Type B pancreatic cell (in vitro differentiated cells): Measurements from ENCODE around the gene TXNIP. TPM values are rescaled to one million over a fixed set of nuclear protein-coding genes. Genes with fewer than 3 reads are reported as not detected.

Experiments
- total RNA-seq: library from RNA; stranded (reverse); gene quantifications from 2 replicates; pipeline ENCODE4 v1.2.1, GENCODE V29; 2021; ENCODE audit warnings: low replicate concordance

TXNIP gene
- total RNA-seq, 1 donor from 2014 or later: 96.7 TPM

Other genes with a start within 250 kb of the TXNIP start
- 9.2 and 10.6 TPM in 2 replicates for gene RNF115, start 172.5 kb downstream of the TXNIP start, total RNA-seq
- 27.6 and 28.3 TPM in 2 replicates for gene POLR3C, start 172.4 kb downstream of the TXNIP start, total RNA-seq
- 2.1 and 4.0 TPM in 2 replicates for gene NUDT17, start 150.9 kb downstream of the TXNIP start, total RNA-seq
- 18.4 and 40.0 TPM in 2 replicates for gene PIAS3, start 137.5 kb downstream of the TXNIP start, total RNA-seq
- gene ANKRD35, start 110.7 kb downstream of the TXNIP start, total RNA-seq: 0.12 and 0.56 TPM in 2 replicates
- gene ITGA10, start 86.5 kb downstream of the TXNIP start, total RNA-seq: 0.81 and 2.7 TPM in 2 replicates
- gene PEX11B, start 77.9 kb downstream of the TXNIP start, total RNA-seq: 31.2 and 32.2 TPM in 2 replicates
- 118 and 160 TPM in 2 replicates for gene RBM8A, start 69.1 kb downstream of the TXNIP start, total RNA-seq
- 2.4 and 24.2 TPM in 2 replicates for gene LIX1L, start 38.6 kb downstream of the TXNIP start, total RNA-seq
- gene ANKRD34A, start 32.0 kb downstream of the TXNIP start, total RNA-seq: 0.12 and 0.94 TPM in 2 replicates
- 8.5 and 14.1 TPM in 2 replicates for gene POLR3GL, start 31.9 kb downstream of the TXNIP start, total RNA-seq
- gene HJV, start 25.2 kb upstream of the TXNIP start, total RNA-seq: not detected in 2 replicates
- 2.7 and 4.9 TPM in 2 replicates for gene NBPF10, start 148.2 kb upstream of the TXNIP start, total RNA-seq
- 33.6 and 48.2 TPM in 2 replicates for gene NOTCH2NLA, start 232.4 kb upstream of the TXNIP start, total RNA-seq